ENCODE data around the gene PDE4C.

PDE4C gene

DNA sequence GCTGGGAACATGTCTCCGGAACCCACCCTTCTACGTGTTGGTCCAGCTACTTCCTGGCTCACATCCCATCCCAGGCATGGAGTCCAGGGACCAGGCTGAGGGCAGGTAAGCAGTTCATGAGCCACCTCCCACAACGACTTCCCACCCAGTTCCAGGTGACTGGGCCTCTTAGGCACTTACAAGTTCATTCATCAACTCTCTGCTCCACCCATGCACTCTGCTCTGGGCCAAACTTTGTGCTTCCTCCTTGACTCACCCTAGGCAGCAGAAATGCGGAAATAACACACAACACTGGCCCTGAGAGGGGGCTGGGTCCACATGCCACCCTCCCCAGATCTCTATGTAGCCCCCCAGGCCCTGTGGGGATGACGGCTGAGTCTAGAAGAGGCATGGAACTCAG, 27.5 kb upstream of the PDE4C start:
- no peak for DNase-seq (ENCODE audit: low spot score)
- TF ChIP-seq, protein P1, sequence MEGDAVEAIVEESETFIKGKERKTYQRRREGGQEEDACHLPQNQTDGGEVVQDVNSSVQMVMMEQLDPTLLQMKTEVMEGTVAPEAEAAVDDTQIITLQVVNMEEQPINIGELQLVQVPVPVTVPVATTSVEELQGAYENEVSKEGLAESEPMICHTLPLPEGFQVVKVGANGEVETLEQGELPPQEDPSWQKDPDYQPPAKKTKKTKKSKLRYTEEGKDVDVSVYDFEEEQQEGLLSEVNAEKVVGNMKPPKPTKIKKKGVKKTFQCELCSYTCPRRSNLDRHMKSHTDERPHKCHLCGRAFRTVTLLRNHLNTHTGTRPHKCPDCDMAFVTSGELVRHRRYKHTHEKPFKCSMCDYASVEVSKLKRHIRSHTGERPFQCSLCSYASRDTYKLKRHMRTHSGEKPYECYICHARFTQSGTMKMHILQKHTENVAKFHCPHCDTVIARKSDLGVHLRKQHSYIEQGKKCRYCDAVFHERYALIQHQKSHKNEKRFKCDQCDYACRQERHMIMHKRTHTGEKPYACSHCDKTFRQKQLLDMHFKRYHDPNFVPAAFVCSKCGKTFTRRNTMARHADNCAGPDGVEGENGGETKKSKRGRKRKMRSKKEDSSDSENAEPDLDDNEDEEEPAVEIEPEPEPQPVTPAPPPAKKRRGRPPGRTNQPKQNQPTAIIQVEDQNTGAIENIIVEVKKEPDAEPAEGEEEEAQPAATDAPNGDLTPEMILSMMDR (IDR thresholded peaks at IDR 0.05; ENCODE audit: extremely low read depth, missing control alignments): no peak

DNA sequence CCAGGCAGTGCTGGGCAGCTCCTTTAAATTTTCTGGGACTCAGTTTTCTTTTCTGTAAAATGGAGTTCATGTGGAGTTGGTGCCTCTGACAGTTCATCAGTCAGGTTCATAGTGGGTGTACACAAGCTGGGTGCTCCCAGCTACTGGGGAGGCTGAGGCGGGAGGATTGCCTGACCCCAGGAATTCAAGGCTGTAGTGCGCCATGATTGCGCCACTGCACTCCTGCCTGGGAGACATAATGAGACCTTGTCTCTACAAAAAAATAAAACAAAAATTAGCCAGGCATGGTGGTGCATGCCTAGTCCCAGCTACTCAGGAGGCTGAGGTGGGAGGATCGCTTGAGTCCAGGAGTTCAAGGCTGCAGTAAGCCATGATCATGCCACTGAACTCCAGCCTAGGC, 26.9 kb upstream of the PDE4C start:
- DNase-seq (ENCODE audit: low spot score): no peak
- TF ChIP-seq, protein P1 (IDR thresholded peaks at IDR 0.05; ENCODE audit: extremely low read depth, missing control alignments): no peak

DNA sequence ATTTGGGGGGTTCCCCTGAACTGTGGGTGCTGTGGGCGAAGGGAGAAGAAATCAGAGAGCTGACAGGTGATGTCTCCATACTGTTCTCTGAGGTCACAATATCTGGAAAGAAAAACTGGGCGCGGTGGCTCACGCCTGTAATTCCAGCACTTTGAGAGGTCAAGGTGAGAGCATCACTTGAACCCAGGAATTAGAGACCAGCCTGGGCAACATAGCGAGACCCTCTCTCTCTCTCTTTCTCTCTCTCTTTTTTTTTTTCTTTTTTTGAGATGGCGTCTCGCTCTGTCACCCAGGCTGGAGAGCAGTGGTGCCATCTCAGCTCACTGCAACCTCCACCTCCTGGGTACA, 26.1 kb upstream of the PDE4C start:
- DNase-seq (ENCODE audit: low spot score): no peak
- TF ChIP-seq, protein P1 (IDR thresholded peaks at IDR 0.05; ENCODE audit: extremely low read depth, missing control alignments): no peak

DNA sequence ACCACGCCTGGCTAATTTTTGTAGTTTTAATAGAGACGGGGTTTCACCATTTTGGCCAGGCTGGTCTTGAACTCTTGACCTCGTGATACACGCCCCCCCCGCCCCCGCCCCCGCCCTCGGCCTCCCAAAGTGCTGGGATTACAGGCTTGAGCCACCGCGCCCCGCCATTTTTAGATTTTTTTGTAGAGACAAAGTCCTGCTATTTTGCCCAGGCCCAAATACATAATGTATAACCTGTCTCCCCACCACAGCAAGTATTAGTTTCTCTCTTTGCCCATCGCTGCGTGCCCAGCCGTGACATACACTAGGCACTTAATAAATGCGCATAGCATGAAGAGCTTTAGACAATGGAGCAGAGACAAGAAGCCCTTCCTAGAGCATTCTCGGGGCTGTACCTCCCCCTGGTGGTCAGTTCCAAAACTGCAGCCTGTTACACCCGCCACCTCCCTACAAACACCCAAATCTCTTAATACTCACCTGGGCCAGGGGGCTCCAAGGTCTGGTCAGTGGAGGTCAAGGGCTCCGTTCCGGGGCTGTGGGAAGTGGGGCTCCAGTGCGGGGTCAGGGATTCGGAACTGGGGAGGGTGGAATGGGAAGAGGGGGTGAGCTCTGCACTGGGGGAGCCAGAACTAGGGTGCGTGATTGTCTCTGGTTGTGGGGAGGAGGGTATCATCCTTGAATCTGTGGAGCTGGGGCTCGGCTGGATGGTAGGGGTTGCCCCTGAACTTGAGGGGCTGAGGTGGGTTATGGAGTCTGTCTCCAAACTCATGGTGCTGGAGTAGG, 25.5 kb upstream of the PDE4C start:
- TF ChIP-seq, protein P1 (IDR thresholded peaks at IDR 0.05; ENCODE audit: extremely low read depth, missing control alignments): peak; percentile 85
- DNase-seq (ENCODE audit: low spot score): peak; percentile 92

DNA sequence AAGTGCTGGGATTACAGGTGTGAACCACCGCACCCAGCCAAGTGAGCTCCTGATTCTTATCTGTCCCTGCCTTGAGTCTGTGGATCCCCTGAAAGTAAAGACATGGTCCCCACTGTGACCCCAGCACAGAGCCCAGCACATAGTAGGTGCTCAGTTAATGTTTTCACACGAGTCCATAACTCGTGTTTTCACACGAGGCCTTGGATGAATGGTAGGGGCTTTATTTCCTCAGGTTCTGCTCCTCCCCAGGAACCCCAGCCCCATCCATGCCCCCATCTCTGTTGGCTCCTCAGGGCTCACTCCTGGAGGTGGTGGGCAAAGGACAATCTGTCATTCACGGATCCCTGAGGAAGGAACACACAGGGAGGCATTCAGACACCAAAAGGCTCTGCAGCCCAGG, 23.6 kb upstream of the PDE4C start:
- TF ChIP-seq, protein P1 (IDR thresholded peaks at IDR 0.05; ENCODE audit: extremely low read depth, missing control alignments): no peak
- DNase-seq (ENCODE audit: low spot score): no peak

DNA sequence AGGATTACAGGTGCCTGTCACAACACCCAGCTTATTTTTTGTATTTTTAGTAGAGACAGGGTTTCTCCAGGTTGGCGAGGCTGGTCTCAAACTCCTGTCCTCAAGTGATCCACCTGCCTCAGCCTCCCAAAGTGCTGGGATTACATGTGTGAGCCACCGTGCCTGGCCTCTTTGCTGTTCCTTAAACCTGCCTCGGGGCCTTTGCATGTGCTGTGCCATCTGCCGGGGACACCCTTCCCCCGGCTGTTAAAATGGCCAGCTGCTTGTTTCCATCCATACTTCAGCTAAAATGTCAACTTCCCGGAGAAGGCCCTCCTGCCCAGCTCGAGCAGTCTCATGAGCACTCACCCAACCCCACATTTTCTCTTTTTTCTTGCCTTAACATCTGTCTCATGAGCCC, 19.1 kb upstream of the PDE4C start:
- TF ChIP-seq, protein P1 (IDR thresholded peaks at IDR 0.05; ENCODE audit: extremely low read depth, missing control alignments): no peak
- DNase-seq (ENCODE audit: low spot score): no peak

DNA sequence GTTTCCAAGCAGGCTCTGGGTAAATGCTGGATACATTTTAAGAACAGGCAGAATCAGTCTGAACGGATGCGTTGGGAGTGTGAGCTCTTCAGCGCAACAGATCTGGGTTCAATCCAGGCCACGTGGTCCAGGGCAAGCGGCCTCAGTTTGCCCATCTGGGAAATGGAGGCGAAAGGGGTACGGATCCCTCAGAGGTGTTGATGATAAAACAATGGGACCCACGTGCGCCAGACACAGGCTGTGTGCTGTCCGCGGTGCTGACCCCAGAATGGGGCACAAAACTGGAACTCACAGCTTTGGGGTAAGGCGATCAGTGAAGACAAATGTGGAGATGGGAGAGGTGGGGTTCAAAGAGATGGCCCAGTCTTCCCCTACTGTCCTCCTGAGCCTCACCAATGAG, 13.1 kb upstream of the PDE4C start:
- DNase-seq (ENCODE audit: low spot score): no peak
- TF ChIP-seq, protein P1 (IDR thresholded peaks at IDR 0.05; ENCODE audit: extremely low read depth, missing control alignments): no peak
